Testis (tissue), 3 donors: ENCODE measurements around the gene SF3B4. TPM values are rescaled to one million over a fixed set of nuclear protein-coding genes. Genes with fewer than 3 reads are reported as not detected.
A peak's percentile ranks its signal among the peaks of the same experiment; 100 is the strongest.
"Not testable (repeated sequence)": the region's sequence is repeated elsewhere in the genome, so short reads cannot be mapped to it uniquely, and the experiment has no call there.

Experiments used
- DNase-seq: peaks from one replicate; pipeline ENCODE4 v3.0.0-alpha.2; 2019
- H3K27ac ChIP-seq, 2 donors: fragments of 200-600 bp; sonication (generic); one replicate each; pipeline ENCODE4 v1.5.1; 2019
- H3K27me3 ChIP-seq: fragments of 200-600 bp; sonication (generic); one replicate; pipeline ENCODE4 v1.5.1; 2019
- H3K36me3 ChIP-seq: fragments of 200-600 bp; sonication (generic); one replicate; pipeline ENCODE4 v1.5.1; 2017; ENCODE audit warnings: low read depth; ENCODE audit errors: missing control alignments
- H3K4me1 ChIP-seq: fragments of 200-600 bp; sonication (generic); one replicate; pipeline ENCODE4 v1.5.1; 2019
- H3K4me3 ChIP-seq, 2 donors: fragments of 200-600 bp; sonication (generic); one replicate each; pipeline ENCODE4 v1.5.1; 2017 to 2019
- H3K9me3 ChIP-seq: fragments of 200-600 bp; sonication (generic); one replicate; pipeline ENCODE4 v1.5.1; 2017
- CTCF ChIP-seq, 3 experiments: fragments of 450-650 bp in 2 of 3; fragments of 200-600 bp in 1 of 3; sonication (generic) in 1 of 3; IDR thresholded peaks; one replicate each; pipeline ENCODE4 v1.5.1; 2016 to 2019; ENCODE audit warnings: antibody characterized with exemption in 3 of 3, mild to moderate bottlenecking in 2 of 3, moderate library complexity in 1 of 3
- POLR2A ChIP-seq: fragments of 450-650 bp; IDR thresholded peaks from one replicate; pipeline ENCODE4 v1.6.1; 2017; ENCODE audit warnings: antibody characterized with exemption, mild to moderate bottlenecking, moderate library complexity
- WGBS, 2 donors: methylation state at CpG; one replicate each; pipeline ENCODE4 v1.1.5; 2018; 5-methylcytosine and 5-hydroxymethylcytosine counted together
- intact Hi-C: fragments of 100-400 bp; cut with DNase I; formaldehyde crosslinking; loops from one replicate; pipeline ENCODE4 v1.15.1; 2023; ENCODE audit warnings: low total_unique reads
- polyA plus RNA-seq: library from polyadenylated mRNA; stranded (reverse); fragments of 350-450 nt; fragmentation: Illumina TruSeq; extraction: RNeasy Lipid Tissue Mini Kit (QIAGEN cat#74804); gene quantifications from one replicate; pipeline ENCODE4 v1.2.3, GENCODE V29; 2014; ENCODE audit warnings: low read depth, low replicate concordance; ENCODE audit not compliant: insufficient read depth
- total RNA-seq, 2 donors: library from RNA; depleted of rRNA; stranded (reverse); fragments of >200 nt; gene quantifications; one replicate each; pipeline ENCODE4 v1.2.3, GENCODE V29; 2016

SF3B4 gene
- total and polyA plus RNA-seq, 3 donors from 2014 or later: 30.2 to 121 (median 32.1) TPM

GRCh38 chr1:149942207-149942606 is 14.6 kb upstream of the SF3B4 start:
- WGBS, 2 donors: 37 to 43% methylated on average over 5 of the region's 5 CpGs
- Histone ChIP-seq H3K4me1 (peaks cover 29% of the 10 kb centered on the region), H3K27me3 (no peaks in the 10 kb centered on the region), H3K27ac (peak overlapping the region; percentile 2 to 68), H3K36me3 (no peaks in the 10 kb centered on the region), H3K9me3 (no peaks in the 10 kb centered on the region), H3K4me3 (no peak overlapping the region)
- intact Hi-C loops: no loop called here
- DNase-seq: no peak
- TF ChIP-seq POLR2A: no peak
- TF ChIP-seq CTCF (IDR thresholded peaks at IDR 0.05): no peak

DNA sequence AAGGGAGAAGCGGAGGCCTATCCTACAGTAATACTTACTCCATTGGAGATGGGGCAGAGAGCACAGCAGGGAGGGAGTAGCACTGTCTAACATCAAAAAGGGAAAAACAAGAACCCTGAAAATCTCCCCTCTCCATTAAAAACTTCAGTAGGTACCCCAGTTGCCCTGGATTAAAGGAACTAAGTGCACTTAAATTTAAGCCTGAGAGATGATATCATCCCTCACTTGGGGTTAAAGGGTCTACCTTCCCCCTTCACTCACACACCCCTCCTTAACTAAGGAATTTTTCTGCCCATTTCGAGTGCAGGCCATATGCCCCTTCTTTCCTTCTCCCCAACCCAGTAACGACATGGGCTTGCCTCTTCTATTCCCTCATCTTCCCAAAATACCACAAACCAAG is 12.8 kb upstream of the SF3B4 start:
- Histone ChIP-seq H3K4me3 (no peak overlapping the region), H3K27me3 (no peaks in the 10 kb centered on the region), H3K36me3 (no peaks in the 10 kb centered on the region), H3K4me1 (peaks cover 42% of the 10 kb centered on the region), H3K27ac (peak overlapping the region in 1 of 2 donors; percentile 72), H3K9me3 (no peaks in the 10 kb centered on the region)
- intact Hi-C loops: no loop called here
- TF ChIP-seq CTCF (IDR thresholded peaks at IDR 0.05): no peak
- TF ChIP-seq POLR2A: no peak
- no peak for DNase-seq
- WGBS, 2 donors: 85 to 90% methylated on average over 3 of the region's 3 CpGs

DNA sequence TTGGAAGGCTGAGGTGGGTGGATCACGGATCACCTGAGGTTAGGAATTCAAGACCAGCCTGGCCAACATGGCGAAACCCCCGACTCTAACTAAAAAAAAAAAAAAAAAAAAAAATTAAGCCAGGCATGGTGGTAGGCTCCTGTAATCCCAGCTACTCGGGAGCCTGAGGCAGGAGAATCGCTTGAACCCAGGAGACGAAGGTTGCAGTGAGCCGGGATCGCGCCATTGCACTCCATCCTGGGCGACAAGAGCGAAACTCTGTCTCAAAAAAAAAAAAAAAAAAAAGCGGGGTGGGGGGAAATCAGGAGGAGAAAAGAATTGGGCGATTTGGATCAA is 11.0 kb upstream of the SF3B4 start:
- H3K27ac ChIP-seq: peak overlapping the region; percentile 66 to 72
- intact Hi-C loops: not testable (repeated sequence)
- peaks cover 40% of the 10 kb centered on the region for H3K4me1 ChIP-seq

DNA sequence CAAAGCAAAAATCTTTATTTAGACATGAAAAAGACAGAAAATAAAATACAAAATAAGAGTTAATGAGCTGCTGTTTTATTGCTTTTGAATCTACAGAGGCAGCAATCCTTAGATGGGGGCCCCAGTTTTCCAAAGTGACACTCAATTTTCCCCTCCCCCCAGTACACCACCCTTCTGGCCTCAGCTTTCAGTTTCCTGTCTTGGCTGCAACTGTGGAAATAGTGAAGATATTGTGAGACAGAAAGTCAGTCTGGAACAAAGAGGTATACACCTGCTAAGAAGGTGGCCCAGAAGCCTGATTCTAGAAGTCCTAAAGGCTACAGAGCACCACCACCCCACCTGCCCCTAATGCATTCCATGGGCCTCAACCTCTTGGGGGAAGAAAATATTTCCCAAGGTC is 10.2 kb upstream of the SF3B4 start:
- peaks cover 40% of the 10 kb centered on the region for H3K4me1 ChIP-seq
- no peaks in the 10 kb centered on the region for H3K36me3 ChIP-seq
- no peak for DNase-seq
- H3K27me3 ChIP-seq: no peaks in the 10 kb centered on the region
- H3K27ac ChIP-seq: peak overlapping the region in 1 of 2 donors; percentile 80
- intact Hi-C loops: no loop called here
- no peaks in the 10 kb centered on the region for H3K9me3 ChIP-seq
- H3K4me3 ChIP-seq: no peak overlapping the region
- no peak for TF ChIP-seq CTCF (IDR thresholded peaks at IDR 0.05)
- TF ChIP-seq POLR2A: no peak

More for the DNA sequence above, 11.0 kb upstream of the SF3B4 start:
- not testable (repeated sequence) for H3K36me3 ChIP-seq, H3K4me3 ChIP-seq, DNase-seq, H3K9me3 ChIP-seq, H3K27me3 ChIP-seq
- WGBS, 2 donors: 44 to 56% methylated on average over 13 of the region's 13 CpGs

GRCh38 chr1:149936992-149937705 is 9.5 kb upstream of the SF3B4 start:
- Histone ChIP-seq H3K27ac (peak overlapping the region; percentile 78 to 80), H3K4me3 (peak overlapping the region; percentile 59 to 67), H3K9me3 (no peaks in the 10 kb centered on the region), H3K4me1 (peaks cover 40% of the 10 kb centered on the region), H3K36me3 (no peaks in the 10 kb centered on the region), H3K27me3 (no peaks in the 10 kb centered on the region)
- 28 to 37% methylated on average over 8 of the region's 8 CpGs for WGBS, 2 donors
- intact Hi-C loops: no loop called here
- peak; percentile 36 for DNase-seq
- TF ChIP-seq POLR2A (no peak), CTCF (IDR thresholded peaks at IDR 0.05) (no peak)
